ENCODE results near the gene RPL27A.

Gene RPL27A

DNA sequence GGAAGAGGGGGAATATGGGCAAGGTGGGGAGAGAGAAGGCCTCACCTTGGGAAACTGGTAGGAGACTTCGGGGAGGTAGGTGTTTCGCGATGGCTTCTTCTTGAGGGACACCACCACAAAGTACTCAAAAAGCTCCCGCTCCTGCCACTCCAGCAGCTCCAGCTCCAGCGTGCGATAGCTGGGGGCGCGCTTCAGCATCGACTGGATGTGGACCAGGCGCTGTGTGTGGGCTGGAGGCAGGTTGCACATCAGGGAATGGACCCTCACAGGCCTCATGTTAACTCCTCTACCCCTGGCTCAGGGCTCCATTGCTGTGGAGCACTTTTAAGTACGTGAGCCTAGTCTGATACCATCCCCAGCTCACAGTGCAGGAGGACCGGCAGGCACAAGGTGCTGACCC lies 29.9 kb downstream of the RPL27A start:
- H3K4me1 ChIP-seq (ENCODE audit: control insufficient read depth, insufficient read depth, low read length), result no peaks in the 10 kb centered on the region
- CTCF ChIA-PET, result interaction anchor here (0.5 to 1.4 kb wide), 3 partner anchors 10 to 102 kb away, joined by 3 read pairs; no protein-coding TSS in a partner anchor
- POLR2A ChIA-PET, result no interaction called here
- no peak overlapping the region for H3K27ac ChIP-seq (ENCODE audit: extremely low read depth, low read depth, low read length)
- H3K9me3 ChIP-seq (ENCODE audit: control insufficient read depth, insufficient read depth, low read depth, low read length), result no peaks in the 10 kb centered on the region
- peaks cover 0 to 3% of the 10 kb centered on the region in 2 experiments; a peak in 1 of 3 replicates for H3K36me3 ChIP-seq (ENCODE audit: control insufficient read depth in 2 of 2, insufficient read depth in 1 of 2, low read length in 2 of 2)
- no peak for TF ChIP-seq ZNF366 (tag by site-specific recombination; conservative IDR thresholded peaks at IDR 0.05)
- no peak overlapping the region for H3K4me3 ChIP-seq (ENCODE audit: low read depth, low read length)

DNA sequence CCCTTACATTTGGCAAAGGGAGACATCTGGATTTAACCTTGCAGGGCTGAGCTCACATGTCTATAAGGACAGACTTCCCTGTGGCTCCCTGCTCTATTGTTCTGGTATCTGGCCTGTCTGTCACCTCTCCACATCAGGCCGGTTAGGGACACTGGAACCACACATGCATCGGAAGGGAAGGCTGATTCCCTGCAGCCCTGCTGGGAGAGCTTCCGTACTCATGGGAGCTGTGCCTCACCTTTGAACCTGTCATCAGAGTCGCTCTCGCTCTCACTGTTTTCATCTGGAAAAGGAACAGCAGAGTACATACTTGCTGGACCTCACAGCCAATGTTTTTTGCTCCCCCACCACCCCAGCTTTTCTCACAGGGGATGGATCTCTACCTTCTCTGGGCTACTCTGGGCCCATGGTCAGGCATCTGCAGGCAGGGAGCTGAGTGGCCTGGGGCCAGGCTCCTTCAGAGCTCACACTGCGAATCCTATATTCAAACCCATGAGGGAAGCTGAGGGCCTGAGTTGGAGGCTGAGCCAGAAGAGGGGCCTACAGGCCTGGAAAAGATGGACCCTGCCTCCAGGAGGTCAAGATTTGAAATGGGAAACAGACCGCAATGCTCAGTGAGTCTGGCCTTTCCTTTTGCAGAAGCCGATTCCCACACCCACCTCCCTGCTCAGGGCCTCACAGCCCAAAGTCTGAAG lies 31.3 kb downstream of the RPL27A start:
- Histone ChIP-seq H3K36me3 (ENCODE audit: control insufficient read depth in 2 of 2, insufficient read depth in 1 of 2, low read length in 2 of 2) (peaks cover 0 to 3% of the 10 kb centered on the region in 2 experiments; a peak in 1 of 3 replicates), H3K9me3 (ENCODE audit: control insufficient read depth, insufficient read depth, low read depth, low read length) (no peaks in the 10 kb centered on the region), H3K4me3 (ENCODE audit: low read depth, low read length) (no peak overlapping the region), H3K27ac (ENCODE audit: extremely low read depth, low read depth, low read length) (no peak overlapping the region), H3K4me1 (ENCODE audit: control insufficient read depth, insufficient read depth, low read length) (peaks cover 2% of the 10 kb centered on the region; the same call in 1 of the 2 replicates)
- CTCF ChIA-PET, result interaction anchor here (0.6 to 0.7 kb wide), 2 partner anchors 59 to 160 kb away, joined by 3 read pairs; no protein-coding TSS in a partner anchor
- TF ChIP-seq ZNF394 (tag by site-specific recombination; IDR thresholded peaks at IDR 0.05; ENCODE audit: borderline replicate concordance) (no peak), ZNF10 (tag by site-specific recombination; IDR thresholded peaks at IDR 0.05) (no peak), ZNF776 (tag by site-specific recombination; IDR thresholded peaks at IDR 0.05; ENCODE audit: borderline replicate concordance) (no peak), ZBTB17 (tag by site-specific recombination; IDR thresholded peaks at IDR 0.05) (no peak), ZNF426 (tag by site-specific recombination; IDR thresholded peaks at IDR 0.05) (no peak), ZNF416 (tag by site-specific recombination; IDR thresholded peaks at IDR 0.05) (no peak)
- TF ChIP-seq, protein P1, sequence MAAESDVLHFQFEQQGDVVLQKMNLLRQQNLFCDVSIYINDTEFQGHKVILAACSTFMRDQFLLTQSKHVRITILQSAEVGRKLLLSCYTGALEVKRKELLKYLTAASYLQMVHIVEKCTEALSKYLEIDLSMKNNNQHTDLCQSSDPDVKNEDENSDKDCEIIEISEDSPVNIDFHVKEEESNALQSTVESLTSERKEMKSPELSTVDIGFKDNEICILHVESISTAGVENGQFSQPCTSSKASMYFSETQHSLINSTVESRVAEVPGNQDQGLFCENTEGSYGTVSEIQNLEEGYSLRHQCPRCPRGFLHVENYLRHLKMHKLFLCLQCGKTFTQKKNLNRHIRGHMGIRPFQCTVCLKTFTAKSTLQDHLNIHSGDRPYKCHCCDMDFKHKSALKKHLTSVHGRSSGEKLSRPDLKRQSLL (tag by site-specific recombination; IDR thresholded peaks at IDR 0.05), result no peak
- POLR2A ChIA-PET, result interaction anchor here (0.8 kb wide), 1 partner anchor 26 kb away, joined by 3 read pairs; no protein-coding TSS in a partner anchor

DNA sequence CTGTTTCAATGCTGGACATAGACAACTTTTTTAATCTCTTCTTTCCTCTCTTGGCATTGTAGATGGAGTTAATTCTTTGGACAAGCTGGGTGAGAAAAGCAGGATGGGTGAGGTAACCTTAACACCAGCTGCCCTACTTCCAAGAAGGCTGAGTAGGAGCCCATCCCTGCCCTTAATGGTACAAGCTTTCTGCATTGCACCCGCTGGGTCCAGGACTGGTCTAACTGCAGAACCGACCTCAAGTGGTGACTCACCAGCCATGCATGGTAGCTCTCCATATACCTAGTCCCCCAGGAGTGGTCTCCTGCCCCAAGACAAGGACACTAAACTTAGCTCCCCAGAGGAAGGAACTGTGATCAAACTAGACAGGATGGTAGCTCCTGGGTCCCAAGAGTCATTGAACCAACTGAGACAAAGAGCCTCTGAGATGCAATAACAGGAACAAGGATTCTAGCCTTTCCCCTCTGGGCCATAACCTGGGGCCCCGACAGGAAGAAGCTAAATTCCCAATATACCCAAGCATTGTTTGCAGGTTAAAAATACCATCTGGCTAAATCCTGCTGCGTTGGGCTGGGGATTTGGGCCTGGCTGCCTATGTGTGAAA lies 32.1 kb downstream of the RPL27A start:
- Histone ChIP-seq H3K9me3 (ENCODE audit: control insufficient read depth, insufficient read depth, low read depth, low read length) (no peaks in the 10 kb centered on the region), H3K36me3 (ENCODE audit: control insufficient read depth in 2 of 2, insufficient read depth in 1 of 2, low read length in 2 of 2) (peaks cover 0 to 3% of the 10 kb centered on the region in 2 experiments; a peak in 1 of 3 replicates), H3K4me1 (ENCODE audit: control insufficient read depth, insufficient read depth, low read length) (peaks cover 2% of the 10 kb centered on the region; the same call in 1 of the 2 replicates), H3K4me3 (ENCODE audit: low read depth, low read length) (no peak overlapping the region), H3K27ac (ENCODE audit: extremely low read depth, low read depth, low read length) (no peak overlapping the region)
- no peak for TF ChIP-seq ZNF354C (tag by site-specific recombination; IDR thresholded peaks at IDR 0.05; ENCODE audit: borderline replicate concordance, low read depth)
- TF ChIP-seq, protein P2, sequence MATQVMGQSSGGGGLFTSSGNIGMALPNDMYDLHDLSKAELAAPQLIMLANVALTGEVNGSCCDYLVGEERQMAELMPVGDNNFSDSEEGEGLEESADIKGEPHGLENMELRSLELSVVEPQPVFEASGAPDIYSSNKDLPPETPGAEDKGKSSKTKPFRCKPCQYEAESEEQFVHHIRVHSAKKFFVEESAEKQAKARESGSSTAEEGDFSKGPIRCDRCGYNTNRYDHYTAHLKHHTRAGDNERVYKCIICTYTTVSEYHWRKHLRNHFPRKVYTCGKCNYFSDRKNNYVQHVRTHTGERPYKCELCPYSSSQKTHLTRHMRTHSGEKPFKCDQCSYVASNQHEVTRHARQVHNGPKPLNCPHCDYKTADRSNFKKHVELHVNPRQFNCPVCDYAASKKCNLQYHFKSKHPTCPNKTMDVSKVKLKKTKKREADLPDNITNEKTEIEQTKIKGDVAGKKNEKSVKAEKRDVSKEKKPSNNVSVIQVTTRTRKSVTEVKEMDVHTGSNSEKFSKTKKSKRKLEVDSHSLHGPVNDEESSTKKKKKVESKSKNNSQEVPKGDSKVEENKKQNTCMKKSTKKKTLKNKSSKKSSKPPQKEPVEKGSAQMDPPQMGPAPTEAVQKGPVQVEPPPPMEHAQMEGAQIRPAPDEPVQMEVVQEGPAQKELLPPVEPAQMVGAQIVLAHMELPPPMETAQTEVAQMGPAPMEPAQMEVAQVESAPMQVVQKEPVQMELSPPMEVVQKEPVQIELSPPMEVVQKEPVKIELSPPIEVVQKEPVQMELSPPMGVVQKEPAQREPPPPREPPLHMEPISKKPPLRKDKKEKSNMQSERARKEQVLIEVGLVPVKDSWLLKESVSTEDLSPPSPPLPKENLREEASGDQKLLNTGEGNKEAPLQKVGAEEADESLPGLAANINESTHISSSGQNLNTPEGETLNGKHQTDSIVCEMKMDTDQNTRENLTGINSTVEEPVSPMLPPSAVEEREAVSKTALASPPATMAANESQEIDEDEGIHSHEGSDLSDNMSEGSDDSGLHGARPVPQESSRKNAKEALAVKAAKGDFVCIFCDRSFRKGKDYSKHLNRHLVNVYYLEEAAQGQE (tag by site-specific recombination; IDR thresholded peaks at IDR 0.05), result no peak
- TF ChIP-seq ZNF785 (tag by site-specific recombination; IDR thresholded peaks at IDR 0.05), result no peak
- no peak for TF ChIP-seq ZNF629 (tag by site-specific recombination; IDR thresholded peaks at IDR 0.05)
- CTCF ChIA-PET, result no interaction called here
- POLR2A ChIA-PET, result interaction anchor here (0.8 kb wide), 1 partner anchor 26 kb away, joined by 3 read pairs; no protein-coding TSS in a partner anchor
